DND-41 (cell line): ENCODE data around the gene KLHL1.

Experiments
- EZH2 ChIP-seq: IDR thresholded peaks from 3 replicates; pipeline ENCODE4 v1.6.1; 2012; ENCODE audit warnings: borderline replicate concordance, low read depth, mild to moderate bottlenecking, moderate library complexity, low read length, inconsistent platforms; ENCODE audit not compliant: severe bottlenecking
- TF ChIP-seq, protein P1 (sequence below): IDR thresholded peaks from 2 replicates; pipeline ENCODE4 v1.5.1; 2012; ENCODE audit warnings: borderline replicate concordance, low read length, moderate library complexity, mild to moderate bottlenecking; ENCODE audit not compliant: poor library complexity, severe bottlenecking; ENCODE audit errors: extremely low read depth

DNA sequence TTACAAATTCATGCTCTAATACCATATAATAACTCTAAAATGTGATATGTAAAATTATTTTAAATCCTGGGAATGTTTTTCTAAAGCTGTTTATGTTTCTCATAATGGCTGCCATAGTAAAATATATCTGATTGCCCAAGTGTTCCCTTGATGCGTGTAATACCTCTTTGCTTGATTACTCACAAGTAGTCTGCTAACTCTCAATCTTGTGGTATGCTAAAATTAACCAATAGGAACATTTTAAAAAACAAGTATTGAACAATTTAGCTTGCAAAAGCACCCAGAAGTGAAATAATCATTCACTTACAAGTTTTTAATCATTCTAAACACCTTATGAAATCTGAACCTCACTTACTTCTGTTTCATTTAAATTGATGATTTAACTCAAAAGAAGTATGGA is 386.6 kb downstream of the KLHL1 start:
- TF ChIP-seq, protein P1, sequence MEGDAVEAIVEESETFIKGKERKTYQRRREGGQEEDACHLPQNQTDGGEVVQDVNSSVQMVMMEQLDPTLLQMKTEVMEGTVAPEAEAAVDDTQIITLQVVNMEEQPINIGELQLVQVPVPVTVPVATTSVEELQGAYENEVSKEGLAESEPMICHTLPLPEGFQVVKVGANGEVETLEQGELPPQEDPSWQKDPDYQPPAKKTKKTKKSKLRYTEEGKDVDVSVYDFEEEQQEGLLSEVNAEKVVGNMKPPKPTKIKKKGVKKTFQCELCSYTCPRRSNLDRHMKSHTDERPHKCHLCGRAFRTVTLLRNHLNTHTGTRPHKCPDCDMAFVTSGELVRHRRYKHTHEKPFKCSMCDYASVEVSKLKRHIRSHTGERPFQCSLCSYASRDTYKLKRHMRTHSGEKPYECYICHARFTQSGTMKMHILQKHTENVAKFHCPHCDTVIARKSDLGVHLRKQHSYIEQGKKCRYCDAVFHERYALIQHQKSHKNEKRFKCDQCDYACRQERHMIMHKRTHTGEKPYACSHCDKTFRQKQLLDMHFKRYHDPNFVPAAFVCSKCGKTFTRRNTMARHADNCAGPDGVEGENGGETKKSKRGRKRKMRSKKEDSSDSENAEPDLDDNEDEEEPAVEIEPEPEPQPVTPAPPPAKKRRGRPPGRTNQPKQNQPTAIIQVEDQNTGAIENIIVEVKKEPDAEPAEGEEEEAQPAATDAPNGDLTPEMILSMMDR, result no peak
- no peak for TF ChIP-seq EZH2
